IMR-90 (cell line): ENCODE data around the gene SCGB1C1. TPM values are rescaled to one million over a fixed set of nuclear protein-coding genes. Genes with fewer than 3 reads are reported as not detected.

ENCODE experiments used
- ATAC-seq: fragments of 200-7000 bp; cut with Tn5 transposase; 2 replicates; pipeline ENCODE4 v1.9.1; 2020; ENCODE audit warnings: low read depth, mild to moderate bottlenecking, moderate library complexity
- BruUV-seq: library from RNA; stranded (reverse); fragments of 400-500 nt; replicated peaks from 2 replicates; lab custom pipeline; 2021; lab: Mats Ljungman, UMichigan
- CTCF ChIA-PET: fragments of 300-600 bp; formaldehyde crosslinking; extraction: SDS; loops from one replicate; lab custom pipeline; 2021; ENCODE audit warnings: antibody characterized with exemption; lab: Yijun Ruan, JAX
- POLR2A ChIA-PET: fragments of 300-600 bp; sonication (Branson Sonifier 250); formaldehyde crosslinking; loops from one replicate; lab custom pipeline; 2022; ENCODE audit warnings: antibody characterized with exemption; ENCODE audit not compliant: unreplicated experiment; lab: Charles Lee
- DNase-seq: peaks from one replicate; pipeline ENCODE4 v3.0.0; 2013
- H2AFZ ChIP-seq: replicated peaks from 2 replicates; pipeline ENCODE3; 2013; ENCODE audit warnings: low read length, mild to moderate bottlenecking; ENCODE audit not compliant: poor library complexity
- H2AK5ac ChIP-seq: 2 replicates; pipeline ENCODE4 v1.6.1; 2013; ENCODE audit warnings: low read depth, low read length, inconsistent platforms
- H2AK9ac ChIP-seq: replicated peaks from 2 replicates; pipeline ENCODE3; 2013; ENCODE audit warnings: mild to moderate bottlenecking, low read depth, low read length, moderate library complexity; ENCODE audit not compliant: poor library complexity
- H2BK120ac ChIP-seq: 2 replicates; pipeline ENCODE4 v1.6.1; 2013; ENCODE audit warnings: low read depth, low read length, inconsistent platforms
- H2BK15ac ChIP-seq: 3 replicates; pipeline ENCODE4 v1.6.1; 2013; ENCODE audit warnings: low read depth, low read length, inconsistent platforms
- H2BK20ac ChIP-seq: 2 replicates; pipeline ENCODE4 v1.6.1; 2013; ENCODE audit warnings: low read depth, mild to moderate bottlenecking, inconsistent platforms, low read length, moderate library complexity
- H2BK5ac ChIP-seq: 2 replicates; pipeline ENCODE4 v1.6.1; 2013; ENCODE audit warnings: mild to moderate bottlenecking, low read depth, low read length, inconsistent platforms; ENCODE audit not compliant: poor library complexity, severe bottlenecking
- H3K14ac ChIP-seq: replicated peaks from 2 replicates; pipeline ENCODE4 v1.6.1; 2013; ENCODE audit warnings: low read depth, low read length, inconsistent platforms
- H3K18ac ChIP-seq: 2 replicates; pipeline ENCODE4 v1.6.1; 2013; ENCODE audit warnings: low read depth, low read length, control low read depth
- H3K23ac ChIP-seq: 2 replicates; pipeline ENCODE4 v1.6.1; 2013; ENCODE audit warnings: low read depth, low read length, inconsistent platforms
- H3K27ac ChIP-seq: 2 replicates; pipeline ENCODE4 v1.5.1; 2013; ENCODE audit warnings: mild to moderate bottlenecking, control low read depth, low read length; ENCODE audit not compliant: insufficient read depth
- H3K27me3 ChIP-seq: 2 replicates; pipeline ENCODE4 v1.6.1; 2013; ENCODE audit warnings: low read length; ENCODE audit not compliant: control insufficient read depth, insufficient read depth
- H3K36me3 ChIP-seq: 2 replicates; pipeline ENCODE4 v1.6.1; 2013; ENCODE audit warnings: low read length, mixed read lengths; ENCODE audit not compliant: control insufficient read depth, insufficient read depth
- H3K4ac ChIP-seq: 2 replicates; pipeline ENCODE4 v1.6.1; 2013; ENCODE audit warnings: low read depth, low read length, inconsistent platforms
- H3K4me1 ChIP-seq: 2 replicates; pipeline ENCODE4 v1.6.1; 2013; ENCODE audit warnings: low read length, mixed read lengths; ENCODE audit not compliant: control insufficient read depth, insufficient read depth
- H3K4me2 ChIP-seq: 2 replicates; pipeline ENCODE4 v1.6.1; 2013; ENCODE audit warnings: low read depth, mild to moderate bottlenecking, control low read depth, low read length, moderate library complexity
- H3K4me3 ChIP-seq: 2 replicates; pipeline ENCODE4 v1.5.1; 2013; ENCODE audit warnings: low read depth, mild to moderate bottlenecking, control low read depth, low read length, moderate library complexity; ENCODE audit not compliant: insufficient read depth
- H3K56ac ChIP-seq: 2 replicates; pipeline ENCODE4 v1.6.1; 2013; ENCODE audit warnings: low read length, inconsistent platforms; ENCODE audit not compliant: insufficient read depth; ENCODE audit errors: extremely low read depth
- H3K79me1 ChIP-seq, 2 experiments: 2 replicates each; pipeline ENCODE4 v1.6.1; 2013; ENCODE audit warnings: low read length in 2 of 2, inconsistent platforms in 1 of 2, low read depth in 1 of 2
- H3K9ac ChIP-seq: 2 replicates; pipeline ENCODE4 v1.6.1; 2013; ENCODE audit warnings: low read depth, low read length, control low read depth
- H3K9me1 ChIP-seq: 2 replicates; pipeline ENCODE4 v1.6.1; 2013; ENCODE audit warnings: low read length, inconsistent platforms; ENCODE audit not compliant: insufficient read depth
- H3K9me3 ChIP-seq: 2 replicates; pipeline ENCODE4 v1.6.1; 2013; ENCODE audit warnings: low read length; ENCODE audit not compliant: control insufficient read depth, insufficient read depth
- H4K20me1 ChIP-seq: 2 replicates; pipeline ENCODE4 v1.6.1; 2013; ENCODE audit warnings: low read length, inconsistent platforms; ENCODE audit not compliant: insufficient read depth
- H4K5ac ChIP-seq: 2 replicates; pipeline ENCODE4 v1.6.1; 2013; ENCODE audit warnings: mild to moderate bottlenecking, low read depth, low read length, control low read depth
- H4K8ac ChIP-seq, 2 experiments: 2 replicates each; pipeline ENCODE4 v1.6.1; 2013; ENCODE audit warnings: low read depth in 2 of 2, low read length in 2 of 2, control low read depth in 1 of 2, inconsistent platforms in 1 of 2
- H4K91ac ChIP-seq: 2 replicates; pipeline ENCODE4 v1.6.1; 2013; ENCODE audit warnings: low read depth, low read length, inconsistent platforms; ENCODE audit not compliant: insufficient read depth
- BHLHE40 ChIP-seq: fragments of 150-350 bp; IDR thresholded peaks from 2 replicates; pipeline ENCODE4 v1.6.1; 2016; ENCODE audit warnings: mild to moderate bottlenecking, low read depth, low read length
- CHD1 ChIP-seq: IDR thresholded peaks from 2 replicates; pipeline ENCODE4 v1.6.1; 2012; ENCODE audit warnings: low read depth, low read length, improper control_type of control experiment
- FOS ChIP-seq: fragments of 150-350 bp; IDR thresholded peaks from 2 replicates; pipeline ENCODE4 v1.6.1; 2016; ENCODE audit warnings: low read depth, low read length
- MAFK ChIP-seq: IDR thresholded peaks from 2 replicates; pipeline ENCODE4 v1.6.1; 2012; ENCODE audit warnings: low read depth, low read length, improper control_type of control experiment
- POLR2A ChIP-seq: IDR thresholded peaks from 2 replicates; pipeline ENCODE4 v1.6.1; 2012; ENCODE audit warnings: mild to moderate bottlenecking, low read depth, low read length
- RAD21 ChIP-seq: IDR thresholded peaks from 2 replicates; pipeline ENCODE4 v1.6.1; 2012; ENCODE audit warnings: low read length, improper control_type of control experiment
- WGBS, 2 experiments: methylation state at CpG; one replicate each; pipeline versions ENCODE4 v1.1.5 to v1.1.7; 2013; ENCODE audit warnings: missing lambda C conversion rate in 2 of 2; ENCODE audit not compliant: insufficient read length in 1 of 2; ENCODE audit errors: extremely low coverage in 2 of 2; 5-methylcytosine and 5-hydroxymethylcytosine counted together
- dilution Hi-C: fragments of 300-500 bp; cut with HindIII; formaldehyde crosslinking; loops from one replicate; pipeline ENCODE4 v1.14.3; 2018; ENCODE audit warnings: low sequenced_read_pairs; ENCODE audit not compliant: unreplicated experiment
- in situ Hi-C: fragments of 300-500 bp; cut with MboI; formaldehyde crosslinking; loops from 3 replicates; pipeline ENCODE4 v1.14.3; 2019; ENCODE audit warnings: low sequenced_read_pairs, inconsistent platforms, mixed read lengths
- intact Hi-C: fragments of 100-400 bp; cut with micrococcal nuclease; formaldehyde crosslinking; loops from 2 replicates; pipeline ENCODE4 v1.10.0; 2022
- polyA plus RNA-seq, 3 experiments: library from polyadenylated mRNA; depleted of rRNA; stranded (reverse); fragments of >200 nt; gene quantifications; 2 replicates each; pipeline ENCODE4 v1.2.3, GENCODE V29; 2012; ENCODE audit warnings: low replicate concordance in 1 of 3
- total RNA-seq: library from RNA; depleted of rRNA; stranded (reverse); fragments of >200 nt; gene quantifications from 2 replicates; pipeline ENCODE4 v1.2.3, GENCODE V29; 2012

SCGB1C1 gene
- total and polyA plus RNA-seq, 2 of the 4 experiments (the other 2 are of a cell fraction): not detected

GRCh38 chr11:202490-202889 is 9.6 kb downstream of the SCGB1C1 start:
- no CpG with 5 or more reads among the region's 8 CpGs for WGBS, 2 experiments
- Histone ChIP-seq H2AFZ (no peak overlapping the region), H3K9ac (no peak overlapping the region)

More at GRCh38 chr11:202490-202889, 9.6 kb downstream of the SCGB1C1 start:
- Histone ChIP-seq H4K20me1 (peaks cover 64% of the 10 kb centered on the region), H3K14ac (no peak overlapping the region), H3K4me3 (no peak overlapping the region), H2BK15ac (no peak overlapping the region), H3K27me3 (no peaks in the 10 kb centered on the region), H3K27ac (no peak overlapping the region), H3K9me1 (peaks cover 30% of the 10 kb centered on the region), H3K4ac (no peak overlapping the region), H2BK120ac (no peak overlapping the region), H3K23ac (no peak overlapping the region), H2BK20ac (no peak overlapping the region), H3K4me1 (peaks cover 9% of the 10 kb centered on the region; the same call in 1 of the 2 replicates), H2BK5ac (no peak overlapping the region), H4K8ac (no peak overlapping the region), H3K79me1 (peaks cover 24 to 66% of the 10 kb centered on the region in 2 experiments; a peak in 3 of 4 replicates), H3K4me2 (no peak overlapping the region), H4K91ac (no peak overlapping the region), H3K9me3 (no peaks in the 10 kb centered on the region), H4K5ac (no peak overlapping the region), H3K18ac (no peak overlapping the region), H3K56ac (no peak overlapping the region), H2AK5ac (no peak overlapping the region), H3K36me3 (peaks cover 45% of the 10 kb centered on the region), H2AK9ac (no peak overlapping the region)
- dilution Hi-C loops: no loop called here
- CTCF ChIA-PET: no interaction called here
- in situ Hi-C loops: no loop called here
- no peak for DNase-seq
- POLR2A ChIA-PET: interaction anchor here (1.0 kb wide), 1 partner anchor 14 kb away, joined by 3 read pairs; no protein-coding TSS in a partner anchor
- intact Hi-C loops: no loop called here
- no TSS peak for BruUV-seq
- no peak for ATAC-seq
- no peak for TF ChIP-seq FOS
- TF ChIP-seq MAFK: no peak
- TF ChIP-seq POLR2A: no peak
- TF ChIP-seq RAD21: no peak
- TF ChIP-seq BHLHE40: no peak
- no peak for TF ChIP-seq CHD1
